H1 (cell line): ENCODE measurements around the gene LCE7A. TPM values are rescaled to one million over a fixed set of nuclear protein-coding genes. Genes with fewer than 3 reads are reported as not detected.

Experiments
- CTCF ChIA-PET: fragments of 300-600 bp; sonication (Branson Sonifier 250); formaldehyde crosslinking; loops from one replicate; lab custom pipeline; 2021; ENCODE audit not compliant: partially characterized antibody; lab: Charles Lee
- POLR2A ChIA-PET: fragments of 300-600 bp; sonication (Branson Sonifier 250); formaldehyde crosslinking; loops from one replicate; lab custom pipeline; 2021; ENCODE audit warnings: inconsistent platforms; ENCODE audit not compliant: partially characterized antibody; lab: Charles Lee
- DNase-seq, 2 experiments: peaks; one replicate each; pipeline versions ENCODE4 v3.0.0 to v3.0.0-alpha.2; 2010 to 2022; ENCODE audit warnings: low spot score in 2 of 2, low read depth in 1 of 2, mixed read lengths in 1 of 2
- FAIRE-seq: peaks from 2 replicates; lab custom pipeline; 2011; peaks lifted over from hg19 to GRCh38; lab: Jason Lieb, UNC
- H2AFZ ChIP-seq: 2 replicates; pipeline ENCODE4 v1.8.1; 2012; ENCODE audit warnings: low read length, inconsistent platforms
- H2AK5ac ChIP-seq: 2 replicates; pipeline ENCODE4 v1.6.1; 2013; ENCODE audit warnings: low read depth, low read length
- H2BK120ac ChIP-seq: replicated peaks from 2 replicates; pipeline ENCODE3; 2013; ENCODE audit warnings: low read depth, low read length, inconsistent platforms
- H2BK12ac ChIP-seq: 2 replicates; pipeline ENCODE4 v1.6.1; 2013; ENCODE audit warnings: low read depth, low read length
- H2BK15ac ChIP-seq: 2 replicates; pipeline ENCODE4 v1.6.1; 2013; ENCODE audit warnings: low read length
- H2BK20ac ChIP-seq: 2 replicates; pipeline ENCODE4 v1.6.1; 2013; ENCODE audit warnings: low read length
- H2BK5ac ChIP-seq: 2 replicates; pipeline ENCODE4 v1.6.1; 2013; ENCODE audit warnings: low read depth, low read length
- H3K14ac ChIP-seq: 2 replicates; pipeline ENCODE4 v1.6.1; 2013; ENCODE audit warnings: inconsistent platforms; ENCODE audit not compliant: insufficient read length
- H3K18ac ChIP-seq: 2 replicates; pipeline ENCODE4 v1.6.1; 2013; ENCODE audit warnings: low read length; ENCODE audit errors: extremely low read depth
- H3K23ac ChIP-seq: 2 replicates; pipeline ENCODE4 v1.6.1; 2013; ENCODE audit warnings: inconsistent platforms; ENCODE audit not compliant: insufficient read length
- H3K23me2 ChIP-seq: 2 replicates; pipeline ENCODE4 v1.6.1; 2013; ENCODE audit warnings: low read depth, low read length
- H3K27ac ChIP-seq: 2 replicates; pipeline ENCODE4 v1.6.1; 2011; ENCODE audit warnings: low read depth, low read length, inconsistent platforms
- H3K27me3 ChIP-seq, 4 experiments: replicated peaks in 1 of 4; 1 replicate in 1 of 4; 2 replicates in 3 of 4; pipeline versions ENCODE4 v1.6.1 to v1.8.1; 2011 to 2013; ENCODE audit warnings: low read length in 3 of 4, mild to moderate bottlenecking in 3 of 4, inconsistent platforms in 2 of 4, mixed read lengths in 2 of 4, moderate library complexity in 1 of 4; ENCODE audit not compliant: control insufficient read depth in 3 of 4, insufficient read depth in 3 of 4; ENCODE audit errors: extremely low read depth in 1 of 4
- H3K36me3 ChIP-seq, 4 experiments: 2 replicates each; pipeline versions ENCODE4 v1.6.1 to v1.8.1; 2011 to 2013; ENCODE audit warnings: mild to moderate bottlenecking in 4 of 4, low read length in 3 of 4, moderate library complexity in 2 of 4, control low read depth in 1 of 4, inconsistent platforms in 1 of 4; ENCODE audit not compliant: insufficient read depth in 4 of 4, control insufficient read depth in 2 of 4
- H3K4ac ChIP-seq: replicated peaks from 2 replicates; pipeline ENCODE3; 2013; ENCODE audit warnings: low read length, low read depth, mixed read lengths, inconsistent platforms; ENCODE audit not compliant: insufficient read length
- H3K4me1 ChIP-seq, 4 experiments: replicated peaks in 1 of 4; 1 replicate in 1 of 4; 2 replicates in 3 of 4; pipeline versions ENCODE4 v1.6.1 to v1.8.1; 2011 to 2013; ENCODE audit warnings: low read length in 3 of 4, inconsistent platforms in 2 of 4, mixed read lengths in 1 of 4; ENCODE audit not compliant: insufficient read depth in 4 of 4, control insufficient read depth in 3 of 4
- H3K4me2 ChIP-seq, 2 experiments: 2 replicates each; pipeline versions ENCODE4 v1.6.1 to v1.8.1; 2011 to 2013; ENCODE audit warnings: low read depth in 2 of 2, low read length in 2 of 2, control low read depth in 1 of 2, inconsistent platforms in 1 of 2, mild to moderate bottlenecking in 1 of 2; ENCODE audit not compliant: insufficient read depth in 1 of 2
- H3K4me3 ChIP-seq, 4 experiments: fragments of 200-600, 300-600 bp in 1 of 4; sonication (generic), shearing (Covaris generic), sonication (Bioruptor Twin) in 1 of 4; 2 replicates each; pipeline versions ENCODE4 v1.5.1 to v1.8.1; 2011 to 2016; ENCODE audit warnings: low read length in 4 of 4, low read depth in 3 of 4, control low read depth in 2 of 4, inconsistent platforms in 2 of 4, mild to moderate bottlenecking in 2 of 4, mixed read lengths in 1 of 4, moderate library complexity in 1 of 4; ENCODE audit not compliant: insufficient read depth in 2 of 4; ENCODE audit errors: extremely low read depth in 1 of 4
- H3K56ac ChIP-seq: replicated peaks from 2 replicates; pipeline ENCODE3; 2013; ENCODE audit warnings: low read depth, mild to moderate bottlenecking, mixed read lengths, low read length, inconsistent platforms; ENCODE audit not compliant: insufficient read length
- H3K79me1 ChIP-seq: 2 replicates; pipeline ENCODE4 v1.6.1; 2013; ENCODE audit warnings: low read depth, low read length, control low read depth
- H3K79me2 ChIP-seq, 2 experiments: 2 replicates each; pipeline versions ENCODE4 v1.6.1 to v1.8.1; 2012 to 2013; ENCODE audit warnings: low read length in 2 of 2, mild to moderate bottlenecking in 2 of 2, inconsistent platforms in 1 of 2; ENCODE audit not compliant: insufficient read depth in 2 of 2, control insufficient read depth in 1 of 2
- H3K9ac ChIP-seq, 4 experiments: replicated peaks in 1 of 4; 1 replicate in 1 of 4; 2 replicates in 3 of 4; pipeline versions ENCODE4 v1.6.1 to v1.8.1; 2011 to 2013; ENCODE audit warnings: low read depth in 3 of 4, low read length in 3 of 4, control low read depth in 2 of 4, mild to moderate bottlenecking in 2 of 4, moderate library complexity in 2 of 4, inconsistent platforms in 1 of 4; ENCODE audit errors: extremely low read depth in 1 of 4
- H3K9me3 ChIP-seq, 2 experiments: 2 replicates each; pipeline versions ENCODE4 v1.6.1 to v1.8.1; 2012 to 2013; ENCODE audit warnings: mild to moderate bottlenecking in 2 of 2, moderate library complexity in 2 of 2, control low read depth in 1 of 2, inconsistent platforms in 1 of 2, low read depth in 1 of 2, low read length in 1 of 2, mixed read lengths in 1 of 2; ENCODE audit not compliant: insufficient read depth in 2 of 2
- H4K20me1 ChIP-seq, 2 experiments: replicated peaks in 1 of 2; 2 replicates each; pipeline versions ENCODE3 to v1.8.1; 2011 to 2013; ENCODE audit warnings: inconsistent platforms in 2 of 2, low read length in 2 of 2, mild to moderate bottlenecking in 1 of 2; ENCODE audit not compliant: insufficient read depth in 2 of 2, control insufficient read depth in 1 of 2
- H4K5ac ChIP-seq: 2 replicates; pipeline ENCODE4 v1.6.1; 2013; ENCODE audit warnings: low read length, low read depth, mixed read lengths, inconsistent platforms; ENCODE audit not compliant: insufficient read length
- H4K8ac ChIP-seq: 2 replicates; pipeline ENCODE4 v1.8.0; 2013; ENCODE audit warnings: mild to moderate bottlenecking, moderate library complexity, low read length, inconsistent platforms; ENCODE audit not compliant: insufficient read depth; ENCODE audit errors: extremely low read depth
- H4K91ac ChIP-seq: replicated peaks from 2 replicates; pipeline ENCODE3; 2013; ENCODE audit warnings: low read length, mixed read lengths, inconsistent platforms; ENCODE audit not compliant: insufficient read length
- CHD2 ChIP-seq: IDR thresholded peaks from 2 replicates; pipeline ENCODE4 v1.6.1; 2012; ENCODE audit warnings: low read length, improper control_type of control experiment
- CREB1 ChIP-seq: IDR thresholded peaks from 2 replicates; pipeline ENCODE4 v1.6.1; 2012; ENCODE audit warnings: inconsistent platforms
- EP300 ChIP-seq, 2 experiments: IDR thresholded peaks; 1 replicate in 1 of 2; 2 replicates in 1 of 2; pipeline ENCODE4 v1.6.1; 2011 to 2012; ENCODE audit warnings: low read depth in 2 of 2, low read length in 2 of 2, mild to moderate bottlenecking in 2 of 2, borderline replicate concordance in 1 of 2, inconsistent platforms in 1 of 2, moderate library complexity in 1 of 2
- HDAC2 ChIP-seq, 2 experiments: fragments of 300-600 bp in 1 of 2; sonication (generic) in 1 of 2; IDR thresholded peaks; 2 replicates each; pipeline ENCODE4 v1.6.1; 2011 to 2012; ENCODE audit warnings: low read depth in 2 of 2, low read length in 2 of 2, mild to moderate bottlenecking in 2 of 2, moderate library complexity in 2 of 2, borderline replicate concordance in 1 of 2, inconsistent platforms in 1 of 2
- KDM1A ChIP-seq: fragments of 200-600, 300-600 bp; sonication (generic); IDR thresholded peaks from 2 replicates; pipeline ENCODE4 v1.7.1; 2016; ENCODE audit warnings: mild to moderate bottlenecking, low read length, borderline replicate concordance
- KDM4A ChIP-seq: IDR thresholded peaks from one replicate; pipeline ENCODE4 v1.7.1; 2012; ENCODE audit warnings: low read depth, mild to moderate bottlenecking, moderate library complexity, low read length, inconsistent platforms; ENCODE audit not compliant: severe bottlenecking
- KDM5A ChIP-seq: fragments of 200-600 bp; IDR thresholded peaks from 2 replicates; pipeline ENCODE4 v1.7.1; 2012; ENCODE audit warnings: mild to moderate bottlenecking, low read length, inconsistent platforms, mixed read lengths
- MAX ChIP-seq: IDR thresholded peaks from 2 replicates; pipeline ENCODE4 v1.6.1; 2012; ENCODE audit warnings: inconsistent platforms
- SAP30 ChIP-seq: fragments of 300-600 bp; sonication (generic); IDR thresholded peaks from 2 replicates; pipeline ENCODE4 v1.7.1; 2012; ENCODE audit warnings: low read length, moderate library complexity, mild to moderate bottlenecking, inconsistent platforms; ENCODE audit not compliant: insufficient read depth, insufficient replicate concordance
- SIN3A ChIP-seq, 2 experiments: IDR thresholded peaks in 1 of 2; conservative IDR thresholded peaks in 1 of 2; 2 replicates each; pipeline ENCODE4 v1.6.1; 2011 to 2012; ENCODE audit warnings: low read length in 2 of 2, improper control_type of control experiment in 1 of 2, low read depth in 1 of 2, mild to moderate bottlenecking in 1 of 2
- SP4 ChIP-seq: IDR thresholded peaks from 2 replicates; pipeline ENCODE4 v1.6.1; 2012; ENCODE audit warnings: low read length, inconsistent platforms
- SRF ChIP-seq: IDR thresholded peaks from 2 replicates; pipeline ENCODE4 v1.6.1; 2011; ENCODE audit warnings: mild to moderate bottlenecking, low read depth, low read length, moderate library complexity
- WGBS, 2 experiments: shearing (Covaris generic) in 1 of 2; methylation state at CpG; one replicate each; pipeline versions ENCODE4 v1.1.6 to v1.1.7; 2013 to 2015; ENCODE audit warnings: low lambda C conversion rate in 2 of 2, mixed read lengths in 2 of 2, inconsistent platforms in 1 of 2, low coverage in 1 of 2, missing lambda C conversion rate in 1 of 2; ENCODE audit not compliant: insufficient replicate concordance in 2 of 2, insufficient coverage in 1 of 2, insufficient read length in 1 of 2; ENCODE audit errors: extremely low coverage in 1 of 2, missing lambda C conversion rate in 1 of 2; 5-methylcytosine and 5-hydroxymethylcytosine counted together
- polyA plus RNA-seq, 7 experiments: library from polyadenylated mRNA; depleted of rRNA in 3 of 7; stranded (reverse) in 5 of 7; unstranded in 2 of 7; fragments of >200 nt in 5 of 7; fragments of 200-250 nt in 2 of 7; gene quantifications; 1 replicate in 5 of 7; 2 replicates in 1 of 7; 4 replicates in 1 of 7; pipeline versions ENCODE4 v1.2.1 to v1.2.3, GENCODE V29; 2011 to 2013; ENCODE audit warnings: missing spikeins in 2 of 7, mixed read lengths in 2 of 7
- total RNA-seq: library from RNA; stranded (reverse); fragmentation: NEBNext Ultra II Directional; extraction: Animal tissue kit (Norgen Biotek cat#: 25700); gene quantifications from 2 replicates; pipeline ENCODE4 v1.2.1, GENCODE V29; 2021
- TF ChIP-seq, protein P1 (sequence below): IDR thresholded peaks from 2 replicates; pipeline ENCODE4 v1.6.1; 2011; ENCODE audit warnings: low read length, improper control_type of control experiment

LCE7A gene
- total and polyA plus RNA-seq, 2 of the 8 experiments (the other 6 are each of a cell fraction or from before 2014, with no cell fraction given): not detected

- Histone ChIP-seq H3K9me3 (peaks cover 51 to 78% of the 10 kb centered on the region in 2 experiments), H2BK20ac (no peak within 1 kb of the TSS), H3K4me1 (no peaks in the 10 kb centered on the region), H2BK5ac (no peak within 1 kb of the TSS), H4K5ac (no peak within 1 kb of the TSS), H3K18ac (no peak within 1 kb of the TSS), H3K36me3 (no peaks in the 10 kb centered on the region), H3K79me2 (no peaks in the 10 kb centered on the region), H4K91ac (no peak within 1 kb of the TSS), H3K4me3 (no peak within 1 kb of the TSS), H3K14ac (no peak within 1 kb of the TSS), H3K9ac (no peak within 1 kb of the TSS), H3K4me2 (no peak within 1 kb of the TSS), H2AK5ac (no peak within 1 kb of the TSS), H3K4ac (no peak within 1 kb of the TSS), H2BK12ac (no peak within 1 kb of the TSS), H3K79me1 (no peaks in the 10 kb centered on the region), H3K27ac (no peak within 1 kb of the TSS), H4K8ac (no peak within 1 kb of the TSS), H3K27me3 (no peaks in the 10 kb centered on the region), H3K23ac (no peak within 1 kb of the TSS), H2BK120ac (no peak within 1 kb of the TSS), H4K20me1 (no peaks in the 10 kb centered on the region), H2BK15ac (no peak within 1 kb of the TSS), H3K56ac (no peak within 1 kb of the TSS), H3K23me2 (no peaks in the 10 kb centered on the region), H2AFZ (no peak within 1 kb of the TSS)
- ChIA-PET CTCF (no interaction called here), POLR2A (no interaction called here)
- WGBS, 2 experiments: 84% methylated on average over 2 of the region's 2 CpGs; no CpG with 5 or more reads in 1 of the 2 experiments
- no peak for DNase-seq
- no peak for FAIRE-seq
- TF ChIP-seq SP4 (no peak), CHD2 (no peak), EP300 (IDR thresholded peaks at IDR 0.05; ENCODE audit: borderline replicate concordance in 1 of 2, low read depth in 2 of 2, low read length in 2 of 2) (no peak), SIN3A (conservative IDR thresholded peaks at IDR 0.05 in 1 of 2, IDR thresholded peaks at IDR 0.05 in 1 of 2; ENCODE audit: low read depth in 1 of 2, low read length in 2 of 2) (no peak), SAP30 (no peak), KDM1A (no peak), CREB1 (no peak), MAX (no peak), KDM5A (no peak), KDM4A (no peak), HDAC2 (IDR thresholded peaks at IDR 0.05; ENCODE audit: borderline replicate concordance in 1 of 2, low read depth in 2 of 2, low read length in 2 of 2) (no peak), SRF (no peak)
- TF ChIP-seq, protein P1, sequence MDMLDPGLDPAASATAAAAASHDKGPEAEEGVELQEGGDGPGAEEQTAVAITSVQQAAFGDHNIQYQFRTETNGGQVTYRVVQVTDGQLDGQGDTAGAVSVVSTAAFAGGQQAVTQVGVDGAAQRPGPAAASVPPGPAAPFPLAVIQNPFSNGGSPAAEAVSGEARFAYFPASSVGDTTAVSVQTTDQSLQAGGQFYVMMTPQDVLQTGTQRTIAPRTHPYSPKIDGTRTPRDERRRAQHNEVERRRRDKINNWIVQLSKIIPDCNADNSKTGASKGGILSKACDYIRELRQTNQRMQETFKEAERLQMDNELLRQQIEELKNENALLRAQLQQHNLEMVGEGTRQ: no peak
Observed at GRCh38 chr1:152811671-152812070, 48.1 kb upstream of the LCE7A start, which contains the start of gene LCE1B. TSS of gene LCE1B (plus strand) at chr1:152811971. CDS start at chr1:152812447, 476 bp downstream.
